ENCODE results near the gene SPATA1.
"Not testable (repeated sequence)": the region's sequence is repeated elsewhere in the genome, so short reads cannot be mapped to it uniquely, and the experiment has no call there.

SPATA1 gene

DNA sequence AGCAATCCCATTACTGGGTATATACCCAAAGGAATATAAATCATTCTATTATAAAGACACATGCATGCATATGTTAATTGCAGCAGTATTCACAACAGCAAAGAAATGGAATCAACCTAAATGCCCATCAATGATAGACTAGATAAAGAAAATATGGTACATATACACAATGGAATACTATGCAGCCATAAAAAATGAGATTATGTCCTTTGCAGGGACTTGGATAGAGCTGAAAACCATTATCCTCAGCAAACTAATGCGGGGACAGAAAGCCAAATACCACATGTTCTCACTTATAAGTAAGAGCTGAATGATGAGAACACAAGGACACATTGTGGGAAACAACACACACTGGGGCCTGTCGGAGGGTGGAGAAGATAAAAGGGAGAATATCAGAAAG, 88.8 kb downstream of the SPATA1 start:
- not testable (repeated sequence) for DNase-seq (ENCODE audit: low read depth)

DNA sequence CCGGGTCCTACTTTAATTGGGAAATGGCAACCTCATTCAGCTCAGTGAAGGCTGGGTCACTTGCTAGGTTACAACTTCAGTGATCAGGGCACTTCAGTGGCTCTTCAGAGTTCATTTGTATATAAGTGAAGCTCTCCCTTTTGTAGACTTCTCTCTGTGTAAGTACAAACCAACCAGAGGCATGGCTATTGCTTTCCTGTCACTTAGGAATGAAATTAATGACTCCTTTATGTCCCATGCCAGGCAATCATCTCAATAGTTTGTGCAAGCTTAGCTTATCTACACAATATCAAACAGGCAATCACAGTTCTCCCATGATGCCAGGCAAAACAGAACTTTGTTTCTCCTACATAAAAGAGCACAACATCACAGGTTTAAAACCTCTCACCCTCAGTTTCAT, 90.8 kb downstream of the SPATA1 start:
- DNase-seq (ENCODE audit: low read depth) = no peak

DNA sequence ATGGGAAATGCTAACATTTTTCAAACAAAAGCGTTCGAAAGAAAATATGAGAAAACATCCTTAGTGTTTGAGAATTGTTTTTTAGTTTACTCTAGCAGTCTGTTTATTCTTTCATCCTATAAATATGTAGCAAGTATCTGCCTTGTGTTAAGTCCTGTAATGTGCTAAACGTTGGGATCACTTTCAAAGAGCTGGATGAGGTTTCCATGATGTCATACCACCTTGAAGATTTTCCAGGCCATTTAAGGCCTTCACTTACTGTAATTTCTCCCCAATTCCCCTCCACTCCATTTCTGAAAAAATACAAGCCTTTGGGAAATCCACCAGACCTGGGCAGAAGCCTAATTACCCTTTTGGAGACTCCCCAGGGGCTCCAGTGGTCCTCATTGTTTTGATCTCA, 92.2 kb downstream of the SPATA1 start:
- no peak for DNase-seq (ENCODE audit: low read depth)

DNA sequence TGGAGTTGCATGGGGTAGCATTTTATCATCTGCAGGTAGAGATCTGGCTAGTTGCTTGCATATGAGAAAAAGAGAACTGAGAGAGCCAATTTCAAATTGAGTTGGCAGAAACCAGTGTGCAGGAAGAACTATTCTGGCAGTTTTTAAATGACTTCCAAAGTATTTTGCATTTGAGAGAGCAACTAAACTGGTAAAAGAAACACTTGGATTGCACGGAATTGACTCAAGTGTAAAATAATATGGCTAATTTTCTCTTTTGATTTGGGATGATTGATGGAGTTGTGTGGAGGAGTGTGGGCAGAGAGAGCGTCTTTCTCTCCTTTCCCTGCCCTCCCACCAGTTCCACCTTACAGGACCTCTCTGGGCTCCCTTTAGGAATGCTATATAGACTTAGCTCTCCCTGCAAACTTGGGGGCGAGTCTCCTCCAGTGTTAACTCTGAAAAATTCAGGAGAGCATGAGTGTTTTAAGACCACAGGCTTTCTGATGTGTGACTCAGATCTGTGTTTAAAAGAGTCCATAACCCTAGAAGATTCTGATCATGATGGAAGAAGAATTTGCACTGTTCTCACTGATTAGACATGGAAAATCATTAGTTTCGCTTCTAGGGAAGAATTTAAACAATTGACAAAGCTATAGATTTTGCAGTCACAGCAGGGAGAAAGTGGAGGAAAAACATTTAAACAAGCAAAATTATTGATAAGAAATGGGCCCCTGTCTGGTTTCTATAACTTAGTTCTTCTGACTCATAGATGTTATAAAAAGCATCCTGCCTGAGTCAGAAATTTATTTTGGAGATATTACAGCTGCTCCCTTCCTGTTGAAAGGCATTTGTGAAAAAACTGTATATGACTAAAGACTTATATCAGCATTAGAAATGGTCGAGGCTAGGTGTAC, 92.9 kb downstream of the SPATA1 start:
- no peak for DNase-seq (ENCODE audit: low read depth)

DNA sequence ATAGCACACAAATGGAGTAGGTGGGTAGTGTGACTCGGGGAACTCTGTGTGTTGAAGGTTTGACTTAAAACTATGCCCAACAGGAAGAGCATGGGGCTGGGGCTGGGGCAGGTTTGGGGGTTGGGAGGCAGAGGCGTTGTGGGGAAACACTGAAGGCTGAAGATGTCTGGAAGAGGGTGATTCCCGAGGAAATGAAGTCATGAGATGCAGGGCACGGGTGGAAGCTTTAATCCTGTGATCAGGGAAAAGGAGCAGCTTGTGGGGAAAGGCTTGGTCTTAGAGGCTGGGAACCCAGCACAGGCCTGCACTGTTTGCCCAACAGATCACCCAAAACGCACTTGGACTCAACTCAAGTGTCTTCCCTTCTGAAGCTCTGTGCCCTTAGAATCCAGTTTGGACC, 94.6 kb downstream of the SPATA1 start:
- DNase-seq (ENCODE audit: low read depth) = no peak

DNA sequence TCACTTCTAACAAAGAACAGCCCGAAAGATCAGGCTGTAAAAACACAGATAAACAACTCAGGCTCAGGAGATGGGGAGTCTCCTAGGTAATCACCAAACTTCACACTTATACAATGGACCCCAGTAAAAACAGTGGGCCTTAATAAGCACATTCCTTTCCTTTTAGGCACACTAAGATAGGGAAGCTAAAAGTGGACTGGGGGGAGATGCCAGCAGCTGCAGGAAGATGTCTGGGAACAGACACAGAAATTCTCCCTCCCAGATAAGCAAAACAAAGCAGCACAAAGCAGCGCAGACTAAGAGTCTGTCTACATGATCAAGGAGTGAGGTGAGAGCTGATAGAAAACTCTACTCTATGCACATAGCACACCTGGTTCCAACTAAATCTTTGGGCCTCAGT, 97.0 kb downstream of the SPATA1 start:
- DNase-seq (ENCODE audit: low read depth) = no peak

DNA sequence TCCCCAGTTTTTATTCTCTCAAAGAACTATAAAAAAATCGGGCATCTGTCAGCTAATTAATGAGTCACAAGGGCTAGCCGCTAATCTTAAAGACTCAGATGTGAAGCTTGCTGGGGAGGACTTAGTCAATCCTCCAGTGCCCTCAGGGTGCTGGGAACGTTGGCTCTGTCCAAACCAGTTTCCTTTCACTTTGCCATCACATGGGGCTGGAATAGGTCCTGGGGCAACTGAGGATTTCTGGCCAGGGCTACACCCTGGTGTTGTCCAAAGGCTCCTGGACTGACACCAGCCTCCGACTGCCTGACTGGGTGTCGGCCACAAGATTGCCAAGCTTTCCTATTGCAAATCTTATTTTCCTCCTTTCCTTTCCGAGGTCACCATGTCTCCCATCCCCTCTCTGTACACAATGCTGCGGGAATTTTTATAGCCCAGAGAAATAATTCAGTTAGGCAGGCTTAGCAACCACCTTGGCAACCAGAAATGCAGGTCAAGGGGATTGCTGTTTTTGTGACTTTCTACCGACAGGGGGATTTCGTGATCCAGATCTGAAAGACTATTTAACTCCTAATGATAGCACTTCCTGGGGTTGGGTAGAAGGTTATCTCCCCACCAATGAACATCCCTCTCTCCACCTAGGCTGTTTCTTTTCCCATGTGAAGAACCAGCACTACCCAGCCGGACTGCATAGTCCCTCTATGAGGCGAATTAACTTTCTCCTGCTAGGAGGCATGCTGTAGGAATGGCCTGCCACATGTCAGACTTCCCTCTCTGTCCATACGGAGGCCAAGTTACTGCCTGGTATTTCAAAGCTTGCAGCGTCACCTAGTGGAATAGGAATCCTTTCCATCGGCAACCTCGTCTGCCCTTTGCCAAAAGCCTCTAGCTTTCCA, 98.0 kb downstream of the SPATA1 start:
- no peak for DNase-seq (ENCODE audit: low read depth)

DNA sequence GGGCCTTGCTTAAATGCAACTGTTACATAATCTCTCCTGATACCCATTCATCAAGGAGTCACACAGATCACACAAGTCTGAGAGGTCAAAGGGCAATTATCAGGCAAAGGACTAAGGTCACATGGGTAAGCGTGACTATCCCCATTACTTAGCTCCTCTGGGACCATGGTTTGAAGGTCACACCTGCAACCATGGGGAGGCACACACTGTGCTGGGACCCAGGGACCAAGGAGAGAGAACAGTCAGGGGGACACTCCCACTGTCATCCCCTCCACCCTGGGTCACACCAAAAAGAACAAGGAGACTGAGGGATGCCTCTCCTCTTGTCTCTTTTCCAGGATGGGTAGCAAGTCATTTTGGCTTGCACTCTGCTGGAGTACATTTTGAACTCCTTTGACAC, 99.0 kb downstream of the SPATA1 start:
- DNase-seq (ENCODE audit: low read depth) = no peak

DNA sequence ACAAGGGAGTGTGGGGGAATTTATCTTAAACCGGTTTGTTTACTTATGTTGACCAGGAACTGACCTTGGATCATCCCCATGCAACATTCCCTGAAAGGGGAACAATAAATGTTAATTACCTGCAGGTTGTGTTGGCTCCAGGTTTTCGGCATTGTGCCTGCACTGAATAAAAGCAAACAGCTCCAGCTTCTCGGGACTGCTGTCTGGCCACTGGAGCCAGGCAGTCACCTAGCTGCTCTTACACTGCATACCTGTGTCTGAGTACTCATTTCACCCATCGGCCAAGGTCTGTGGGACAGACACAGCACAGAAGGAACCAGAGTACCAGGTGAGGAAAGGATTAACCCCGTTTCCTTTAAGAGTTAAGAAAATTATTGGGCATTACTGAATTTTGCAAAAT, 100.8 kb downstream of the SPATA1 start:
- DNase-seq (ENCODE audit: low read depth) = no peak

DNA sequence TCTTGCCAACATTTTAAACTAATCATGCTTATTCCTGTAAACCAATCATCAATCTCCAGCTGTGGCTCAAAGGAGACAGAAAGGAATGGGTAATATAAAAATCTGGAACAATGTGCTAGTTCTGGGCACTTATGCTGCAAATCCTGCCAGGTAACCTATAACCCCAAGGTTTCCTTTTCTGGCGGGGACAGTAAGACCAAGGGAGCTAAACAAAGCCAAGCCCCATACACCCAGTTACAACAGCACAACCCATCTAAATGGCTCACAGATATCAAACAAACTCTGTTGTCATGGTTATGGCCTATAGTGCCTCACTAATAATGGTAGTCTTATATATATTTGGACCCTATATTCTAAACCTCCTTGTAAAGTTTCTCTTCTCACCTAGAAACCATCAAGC, 104.9 kb downstream of the SPATA1 start:
- DNase-seq (ENCODE audit: low read depth) = no peak

DNA sequence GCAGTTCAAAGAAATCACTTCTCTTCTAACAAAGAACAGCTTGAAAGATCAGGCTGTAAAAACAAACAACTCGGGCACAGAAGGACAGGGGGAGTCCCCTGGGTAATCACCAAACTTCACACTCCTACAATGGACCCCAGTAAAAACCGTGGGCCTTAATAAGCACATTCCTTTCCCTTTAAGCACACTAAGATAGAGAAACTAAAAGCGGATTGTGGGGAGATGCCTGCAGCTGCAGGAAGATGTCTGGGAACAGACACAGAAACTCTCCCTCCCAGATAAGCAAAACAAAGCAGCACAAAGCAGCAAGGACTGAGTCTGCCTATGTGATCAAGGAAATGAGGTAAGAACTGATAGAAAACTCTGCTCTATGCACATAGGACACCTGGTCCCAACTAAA, 105.6 kb downstream of the SPATA1 start:
- no peak for DNase-seq (ENCODE audit: low read depth)

DNA sequence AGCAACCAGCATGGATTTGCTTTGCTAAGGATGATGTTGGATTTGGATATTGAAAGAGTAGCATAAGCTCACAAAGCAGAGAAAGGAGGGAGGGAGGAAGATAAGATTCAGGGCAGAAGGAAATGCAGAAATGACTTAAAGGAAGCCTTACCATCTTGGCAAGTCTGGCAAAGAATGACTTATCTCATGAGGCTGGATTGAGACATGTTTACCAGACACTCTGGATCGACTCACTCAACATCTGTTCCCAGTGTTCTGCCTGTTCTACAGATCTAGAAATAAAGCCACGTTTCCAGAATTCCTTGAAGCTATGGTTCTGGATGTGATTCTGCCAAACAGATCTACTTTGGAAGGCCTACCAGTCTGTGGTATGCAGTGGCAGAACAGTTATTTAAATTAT, 106.8 kb downstream of the SPATA1 start:
- no peak for DNase-seq (ENCODE audit: low read depth)

DNA sequence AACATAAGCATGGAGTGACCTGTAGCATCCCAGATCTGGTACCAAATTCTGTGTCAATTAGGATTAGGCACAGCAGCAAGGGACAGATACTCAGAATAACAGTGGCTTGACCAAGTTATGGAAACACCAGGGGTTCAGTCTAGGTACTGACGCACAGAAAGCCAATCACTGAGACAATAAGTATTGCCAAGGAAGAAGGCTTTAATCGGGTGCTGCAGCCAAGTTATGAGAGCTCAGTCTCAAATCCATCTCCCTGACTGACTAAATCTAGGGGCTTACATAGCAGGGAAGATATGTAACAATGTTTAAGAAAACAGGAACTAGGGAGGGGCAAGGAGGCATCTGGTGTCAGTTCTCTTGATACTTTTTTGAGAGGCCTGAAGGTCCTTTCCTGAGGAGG, 107.7 kb downstream of the SPATA1 start:
- no peak for DNase-seq (ENCODE audit: low read depth)

DNA sequence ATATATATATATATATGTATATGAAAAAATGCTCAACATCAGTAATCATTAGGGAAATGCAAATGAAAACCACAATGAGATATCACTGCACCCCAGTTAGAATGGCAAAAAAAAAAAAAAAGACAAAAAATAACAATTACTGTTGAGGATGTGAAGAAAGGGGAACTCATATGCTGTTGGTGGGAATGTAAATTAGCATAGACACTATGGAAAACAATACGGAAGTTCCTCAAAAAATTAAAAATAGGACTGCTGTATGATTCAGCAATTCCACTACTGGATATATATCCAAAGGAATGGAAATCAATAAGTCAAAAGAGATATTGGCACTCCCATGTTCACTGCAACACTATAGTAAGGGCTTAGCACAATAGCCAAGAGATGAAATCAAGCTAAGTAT, 109.6 kb downstream of the SPATA1 start:
- DNase-seq (ENCODE audit: low read depth) = no peak
